Measurements from ENCODE around the gene MMP24. TPM values are rescaled to one million over a fixed set of nuclear protein-coding genes. Genes with fewer than 3 reads are reported as not detected.

MMP24 gene
- total RNA-seq, 1 donor from 2014 or later, result 15.6 TPM

DNA sequence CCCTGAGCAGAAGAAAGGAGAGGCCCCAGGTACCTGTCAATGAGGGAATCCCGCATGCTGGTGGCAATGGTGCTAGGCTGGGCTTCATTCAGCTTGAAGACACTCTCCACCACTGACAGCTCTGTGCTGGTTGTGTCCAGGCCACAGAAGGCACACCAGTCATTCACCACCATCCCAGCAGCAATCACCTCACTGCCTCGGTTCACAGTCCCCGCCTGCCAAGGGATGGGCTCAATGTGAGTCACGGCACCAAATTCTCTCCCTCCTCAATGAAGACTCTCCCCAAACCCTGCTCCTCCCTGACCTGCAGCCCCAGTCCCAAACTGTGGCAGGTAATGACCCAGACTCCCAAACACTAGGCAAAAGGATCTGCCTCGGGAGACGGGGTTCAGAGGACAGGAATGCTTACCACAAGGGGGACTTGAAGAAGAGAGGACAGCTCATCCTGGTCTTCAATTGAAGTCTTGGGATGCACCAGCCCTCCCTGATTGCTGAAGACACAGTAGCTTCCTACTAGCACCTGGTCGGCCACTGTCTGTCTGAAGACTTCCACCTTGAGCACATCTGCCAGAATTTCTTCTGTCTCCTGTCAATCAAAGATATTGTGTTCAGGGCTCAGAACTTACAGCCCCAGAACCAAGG is 53.2 kb downstream of the MMP24 start:
- Histone ChIP-seq H3K4me3 (ENCODE audit: insufficient read depth, low read depth, low read length) (no peak overlapping the region), H2AFZ (ENCODE audit: low read depth, low read length) (no peak overlapping the region), H3K4me1 (ENCODE audit: insufficient read depth, low read length) (peaks cover 28% of the 10 kb centered on the region), H3K4me2 (ENCODE audit: low read length) (no peak overlapping the region), H3K79me2 (ENCODE audit: insufficient read depth, low read length) (peaks cover 82% of the 10 kb centered on the region), H3K27ac (ENCODE audit: low read depth, low read length) (no peak overlapping the region), H3K9me3 (ENCODE audit: insufficient read depth, low read depth, low read length) (no peaks in the 10 kb centered on the region), H4K20me1 (ENCODE audit: insufficient read depth, low read length) (peaks cover 38% of the 10 kb centered on the region), H3K27me3 (ENCODE audit: insufficient read depth, low read length) (no peaks in the 10 kb centered on the region), H3K36me3 (ENCODE audit: insufficient read depth, low read length) (peaks cover 22% of the 10 kb centered on the region), H3K9ac (ENCODE audit: low read length) (no peak overlapping the region)
- peak overlapping the region; percentile 65 for H3K4me3 Mint-ChIP-seq (ENCODE audit: unreplicated experiment)
- no peaks in the 10 kb centered on the region for H3K27me3 Mint-ChIP-seq (ENCODE audit: low read depth, unreplicated experiment)
- H3K27ac Mint-ChIP-seq (ENCODE audit: unreplicated experiment), result peak overlapping the region; percentile 48
- peaks cover 27% of the 10 kb centered on the region for H3K36me3 Mint-ChIP-seq (ENCODE audit: low read depth, unreplicated experiment)
- TF ChIP-seq, protein P1, sequence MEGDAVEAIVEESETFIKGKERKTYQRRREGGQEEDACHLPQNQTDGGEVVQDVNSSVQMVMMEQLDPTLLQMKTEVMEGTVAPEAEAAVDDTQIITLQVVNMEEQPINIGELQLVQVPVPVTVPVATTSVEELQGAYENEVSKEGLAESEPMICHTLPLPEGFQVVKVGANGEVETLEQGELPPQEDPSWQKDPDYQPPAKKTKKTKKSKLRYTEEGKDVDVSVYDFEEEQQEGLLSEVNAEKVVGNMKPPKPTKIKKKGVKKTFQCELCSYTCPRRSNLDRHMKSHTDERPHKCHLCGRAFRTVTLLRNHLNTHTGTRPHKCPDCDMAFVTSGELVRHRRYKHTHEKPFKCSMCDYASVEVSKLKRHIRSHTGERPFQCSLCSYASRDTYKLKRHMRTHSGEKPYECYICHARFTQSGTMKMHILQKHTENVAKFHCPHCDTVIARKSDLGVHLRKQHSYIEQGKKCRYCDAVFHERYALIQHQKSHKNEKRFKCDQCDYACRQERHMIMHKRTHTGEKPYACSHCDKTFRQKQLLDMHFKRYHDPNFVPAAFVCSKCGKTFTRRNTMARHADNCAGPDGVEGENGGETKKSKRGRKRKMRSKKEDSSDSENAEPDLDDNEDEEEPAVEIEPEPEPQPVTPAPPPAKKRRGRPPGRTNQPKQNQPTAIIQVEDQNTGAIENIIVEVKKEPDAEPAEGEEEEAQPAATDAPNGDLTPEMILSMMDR (IDR thresholded peaks at IDR 0.05; ENCODE audit: insufficient read depth, low read depth, low read length), result no peak
- no peak for TF ChIP-seq EZH2 (IDR thresholded peaks at IDR 0.05; ENCODE audit: insufficient read depth, low read length)
- FAIRE-seq (no peak), DNase-seq (ENCODE audit: low read depth) (no peak)
- H3K9me3 Mint-ChIP-seq (ENCODE audit: unreplicated experiment), result no peaks in the 10 kb centered on the region
- H3K4me1 Mint-ChIP-seq (ENCODE audit: low read depth, unreplicated experiment), result peaks cover 28% of the 10 kb centered on the region

DNA sequence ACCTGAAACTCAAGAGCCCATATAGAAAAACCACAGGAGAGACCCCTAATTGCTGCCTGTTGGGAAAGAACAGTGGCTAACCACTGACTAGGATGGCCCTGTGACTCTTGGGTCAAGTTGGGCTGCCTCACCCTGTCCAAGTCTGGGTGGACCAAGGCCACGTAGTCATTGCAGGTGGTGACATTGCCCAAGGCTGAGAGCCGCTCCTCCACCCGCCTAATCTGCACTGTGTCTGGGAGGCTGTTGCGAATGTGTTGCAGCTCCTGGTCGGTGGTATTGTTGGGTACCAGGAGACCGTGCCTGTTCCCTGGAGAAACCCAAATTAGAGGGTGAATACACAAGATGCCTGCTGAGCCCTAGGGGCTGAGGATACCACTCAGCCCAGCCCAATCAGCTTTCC is 54.0 kb downstream of the MMP24 start:
- Mint-ChIP-seq H3K4me1 (ENCODE audit: low read depth, unreplicated experiment) (peaks cover 28% of the 10 kb centered on the region), H3K4me3 (ENCODE audit: unreplicated experiment) (peak overlapping the region; percentile 65), H3K36me3 (ENCODE audit: low read depth, unreplicated experiment) (peaks cover 27% of the 10 kb centered on the region), H3K9me3 (ENCODE audit: unreplicated experiment) (no peaks in the 10 kb centered on the region), H3K27me3 (ENCODE audit: low read depth, unreplicated experiment) (no peaks in the 10 kb centered on the region), H3K27ac (ENCODE audit: unreplicated experiment) (no peak overlapping the region)
- Histone ChIP-seq H2AFZ (ENCODE audit: low read depth, low read length) (no peak overlapping the region), H3K9ac (ENCODE audit: low read length) (no peak overlapping the region), H3K27ac (ENCODE audit: low read depth, low read length) (no peak overlapping the region), H3K9me3 (ENCODE audit: insufficient read depth, low read depth, low read length) (no peaks in the 10 kb centered on the region), H3K79me2 (ENCODE audit: insufficient read depth, low read length) (peaks cover 80% of the 10 kb centered on the region), H3K4me2 (ENCODE audit: low read length) (no peak overlapping the region), H4K20me1 (ENCODE audit: insufficient read depth, low read length) (peaks cover 38% of the 10 kb centered on the region), H3K4me3 (ENCODE audit: insufficient read depth, low read depth, low read length) (no peak overlapping the region), H3K27me3 (ENCODE audit: insufficient read depth, low read length) (no peaks in the 10 kb centered on the region), H3K36me3 (ENCODE audit: insufficient read depth, low read length) (peaks cover 22% of the 10 kb centered on the region), H3K4me1 (ENCODE audit: insufficient read depth, low read length) (peaks cover 34% of the 10 kb centered on the region)
- no peak for DNase-seq (ENCODE audit: low read depth)
- no peak for FAIRE-seq
- TF ChIP-seq, protein P1 (IDR thresholded peaks at IDR 0.05; ENCODE audit: insufficient read depth, low read depth, low read length), result no peak
- TF ChIP-seq EZH2 (IDR thresholded peaks at IDR 0.05; ENCODE audit: insufficient read depth, low read length), result no peak

DNA sequence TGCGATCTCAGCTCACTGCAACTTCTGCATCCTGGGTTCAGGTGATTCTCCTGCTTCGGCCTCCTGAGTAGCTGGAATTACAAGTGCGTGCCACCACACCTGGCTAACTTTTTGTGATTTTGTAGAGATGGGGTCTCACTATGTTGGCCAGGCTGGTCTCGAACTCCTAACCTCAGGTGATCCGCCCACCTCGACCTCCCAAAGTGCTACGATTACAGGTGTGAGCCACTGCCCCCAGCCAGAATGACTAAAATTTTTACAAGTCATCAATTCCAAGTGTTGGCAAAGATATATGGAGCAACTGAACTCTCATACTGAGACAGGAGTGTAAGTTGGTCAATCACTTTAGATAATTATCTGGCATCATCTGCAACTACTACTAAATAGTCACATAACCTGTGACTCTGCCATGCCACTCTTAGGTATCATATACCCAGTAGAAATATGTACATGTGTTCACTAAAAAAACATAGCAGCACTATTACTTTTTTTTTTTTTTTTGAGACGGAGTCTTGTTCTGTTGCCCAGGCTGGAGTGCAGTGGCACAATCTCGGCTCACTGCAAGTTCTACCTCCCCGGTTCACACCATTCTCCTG is 55.1 kb downstream of the MMP24 start:
- Histone ChIP-seq H4K20me1 (ENCODE audit: insufficient read depth, low read length) (peaks cover 38% of the 10 kb centered on the region), H3K27ac (ENCODE audit: low read depth, low read length) (no peak overlapping the region), H3K27me3 (ENCODE audit: insufficient read depth, low read length) (no peaks in the 10 kb centered on the region), H3K9ac (ENCODE audit: low read length) (no peak overlapping the region), H3K4me2 (ENCODE audit: low read length) (no peak overlapping the region), H3K4me1 (ENCODE audit: insufficient read depth, low read length) (peaks cover 30% of the 10 kb centered on the region), H3K4me3 (ENCODE audit: insufficient read depth, low read depth, low read length) (no peak overlapping the region), H3K9me3 (ENCODE audit: insufficient read depth, low read depth, low read length) (no peaks in the 10 kb centered on the region), H2AFZ (ENCODE audit: low read depth, low read length) (no peak overlapping the region), H3K36me3 (ENCODE audit: insufficient read depth, low read length) (peaks cover 19% of the 10 kb centered on the region), H3K79me2 (ENCODE audit: insufficient read depth, low read length) (peaks cover 69% of the 10 kb centered on the region)
- peak overlapping the region; percentile 73 for H3K4me3 Mint-ChIP-seq (ENCODE audit: unreplicated experiment)
- no peak for DNase-seq (ENCODE audit: low read depth)
- no peaks in the 10 kb centered on the region for H3K27me3 Mint-ChIP-seq (ENCODE audit: low read depth, unreplicated experiment)
- no peak for TF ChIP-seq EZH2 (IDR thresholded peaks at IDR 0.05; ENCODE audit: insufficient read depth, low read length)
- TF ChIP-seq, protein P1 (IDR thresholded peaks at IDR 0.05; ENCODE audit: insufficient read depth, low read depth, low read length), result no peak
- no peak for FAIRE-seq
- peaks cover 27% of the 10 kb centered on the region for H3K36me3 Mint-ChIP-seq (ENCODE audit: low read depth, unreplicated experiment)
- no peaks in the 10 kb centered on the region for H3K9me3 Mint-ChIP-seq (ENCODE audit: unreplicated experiment)
- H3K4me1 Mint-ChIP-seq (ENCODE audit: low read depth, unreplicated experiment), result peaks cover 26% of the 10 kb centered on the region
- H3K27ac Mint-ChIP-seq (ENCODE audit: unreplicated experiment), result no peak overlapping the region
